IPS DF 6.9 (cell line): ENCODE data around the gene APCDD1L.

ENCODE experiments used
- DNase-seq: peaks from one replicate; pipeline ENCODE4 v3.0.0-alpha.2; 2013; ENCODE audit warnings: low read depth, low spot score
- H3K27ac ChIP-seq: one replicate; pipeline ENCODE4 v1.5.1; 2013; ENCODE audit warnings: low read length, control low read depth
- H3K27me3 ChIP-seq: 2 replicates; pipeline ENCODE4 v1.6.1; 2013; ENCODE audit warnings: mild to moderate bottlenecking, low read length; ENCODE audit not compliant: control insufficient read depth, insufficient read depth
- H3K36me3 ChIP-seq: 2 replicates; pipeline ENCODE4 v1.6.1; 2013; ENCODE audit warnings: low read length; ENCODE audit not compliant: control insufficient read depth, insufficient read depth
- H3K4me1 ChIP-seq: 2 replicates; pipeline ENCODE4 v1.6.1; 2013; ENCODE audit warnings: low read length; ENCODE audit not compliant: control insufficient read depth, insufficient read depth
- H3K4me3 ChIP-seq: 2 replicates; pipeline ENCODE4 v1.5.1; 2013; ENCODE audit warnings: mild to moderate bottlenecking, low read length
- H3K9me3 ChIP-seq: 2 replicates; pipeline ENCODE4 v1.6.1; 2013; ENCODE audit warnings: low read length, inconsistent platforms; ENCODE audit not compliant: control insufficient read depth, insufficient read depth
- WGBS: extraction: QIAGEN DNeasy Blood & Tissue Kit; methylation state at CpG from one replicate; pipeline ENCODE4 v1.1.7; 2013; ENCODE audit warnings: mixed read lengths, missing lambda C conversion rate; ENCODE audit not compliant: insufficient read length, insufficient coverage; 5-methylcytosine and 5-hydroxymethylcytosine counted together

The APCDD1L gene

DNA sequence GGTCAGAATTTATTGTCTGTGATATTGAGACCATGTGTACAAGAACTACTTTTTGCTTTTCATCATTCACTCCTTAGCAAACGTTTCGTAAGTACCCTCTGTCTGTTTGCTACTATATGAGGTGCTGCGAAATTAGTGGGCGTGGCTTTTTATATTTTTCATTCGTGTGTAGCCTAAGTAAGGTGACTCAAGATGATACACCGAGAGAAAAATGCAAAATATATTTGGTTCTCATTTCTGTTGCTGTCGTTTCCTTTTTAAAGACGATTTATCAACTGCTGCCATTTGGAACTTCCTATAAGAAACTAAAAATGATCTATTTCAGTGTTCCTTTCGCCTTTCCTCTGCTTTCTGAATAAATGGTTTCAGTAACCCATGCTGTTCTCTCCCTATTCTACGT lies 64.9 kb downstream of the APCDD1L start:
- no CpG with 5 or more reads among the region's 10 CpGs for WGBS
- H3K27me3 ChIP-seq, result no peaks in the 10 kb centered on the region
- H3K27ac ChIP-seq, result no peak overlapping the region
- no peak for DNase-seq
- H3K36me3 ChIP-seq, result no peaks in the 10 kb centered on the region
- H3K4me3 ChIP-seq, result no peak overlapping the region
- 0 out of 2 replicates have a peak, but pooled peaks cover 2% of the 10 kb centered on the region for H3K4me1 ChIP-seq
- H3K9me3 ChIP-seq, result no peaks in the 10 kb centered on the region

DNA sequence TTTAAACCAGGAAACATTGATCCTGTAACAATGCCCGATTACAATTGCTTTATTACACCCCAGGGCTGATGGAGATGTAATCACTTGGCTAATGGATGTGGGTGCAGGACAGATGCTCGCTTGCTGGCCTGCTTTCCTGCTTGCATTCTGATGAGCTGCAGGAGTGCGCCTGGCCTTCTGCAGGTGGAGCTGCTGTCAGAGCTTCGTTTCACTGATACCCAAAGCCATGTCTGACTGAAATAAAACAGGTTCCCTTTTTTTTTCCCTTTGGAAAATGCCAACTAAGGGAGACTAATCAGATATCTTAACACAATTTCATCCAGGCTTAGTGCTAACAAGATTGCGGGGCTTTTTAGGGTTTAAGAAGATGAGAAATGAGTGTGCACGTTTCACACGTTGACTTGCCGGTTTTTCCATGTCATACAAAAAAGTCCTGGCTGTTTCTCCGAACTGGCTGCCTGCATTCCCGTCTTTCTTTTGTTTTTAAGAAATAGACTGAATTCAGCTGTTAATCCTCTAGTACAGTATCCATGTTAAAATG lies 65.4 kb downstream of the APCDD1L start:
- WGBS, result no CpG with 5 or more reads among the region's 10 CpGs
- no peaks in the 10 kb centered on the region for H3K9me3 ChIP-seq

DNA sequence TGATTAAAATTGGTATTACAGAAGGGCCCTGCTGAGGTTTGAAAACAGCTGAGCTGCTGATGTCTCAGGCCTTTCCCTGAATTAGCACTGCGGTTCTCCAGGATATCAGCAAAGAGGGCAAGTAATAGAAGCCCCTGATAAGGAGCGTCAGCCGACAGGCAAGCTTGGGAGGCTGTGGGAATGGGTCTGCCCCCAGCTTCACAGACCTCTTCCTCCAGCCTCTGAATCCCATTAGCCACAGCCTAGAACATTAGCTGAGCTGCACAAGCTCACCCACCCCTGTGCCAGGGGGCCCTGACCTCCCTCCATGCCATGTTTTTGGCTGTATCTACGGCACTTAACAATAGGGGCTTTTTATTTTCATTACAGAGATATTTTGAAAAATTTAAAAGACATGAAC lies 66.2 kb downstream of the APCDD1L start:
- Histone ChIP-seq H3K9me3 (no peaks in the 10 kb centered on the region), H3K4me3 (no peak overlapping the region), H3K27me3 (no peaks in the 10 kb centered on the region), H3K36me3 (0 out of 2 replicates have a peak, but pooled peaks cover 3% of the 10 kb centered on the region), H3K4me1 (0 out of 2 replicates have a peak, but pooled peaks cover 2% of the 10 kb centered on the region), H3K27ac (no peak overlapping the region)
- no peak for DNase-seq
- no CpG with 5 or more reads among the region's 4 CpGs for WGBS

More for the DNA sequence above, 65.4 kb downstream of the APCDD1L start:
- Histone ChIP-seq H3K36me3 (no peaks in the 10 kb centered on the region), H3K27ac (no peak overlapping the region), H3K27me3 (no peaks in the 10 kb centered on the region), H3K4me1 (0 out of 2 replicates have a peak, but pooled peaks cover 2% of the 10 kb centered on the region), H3K4me3 (no peak overlapping the region)
- DNase-seq, result no peak

DNA sequence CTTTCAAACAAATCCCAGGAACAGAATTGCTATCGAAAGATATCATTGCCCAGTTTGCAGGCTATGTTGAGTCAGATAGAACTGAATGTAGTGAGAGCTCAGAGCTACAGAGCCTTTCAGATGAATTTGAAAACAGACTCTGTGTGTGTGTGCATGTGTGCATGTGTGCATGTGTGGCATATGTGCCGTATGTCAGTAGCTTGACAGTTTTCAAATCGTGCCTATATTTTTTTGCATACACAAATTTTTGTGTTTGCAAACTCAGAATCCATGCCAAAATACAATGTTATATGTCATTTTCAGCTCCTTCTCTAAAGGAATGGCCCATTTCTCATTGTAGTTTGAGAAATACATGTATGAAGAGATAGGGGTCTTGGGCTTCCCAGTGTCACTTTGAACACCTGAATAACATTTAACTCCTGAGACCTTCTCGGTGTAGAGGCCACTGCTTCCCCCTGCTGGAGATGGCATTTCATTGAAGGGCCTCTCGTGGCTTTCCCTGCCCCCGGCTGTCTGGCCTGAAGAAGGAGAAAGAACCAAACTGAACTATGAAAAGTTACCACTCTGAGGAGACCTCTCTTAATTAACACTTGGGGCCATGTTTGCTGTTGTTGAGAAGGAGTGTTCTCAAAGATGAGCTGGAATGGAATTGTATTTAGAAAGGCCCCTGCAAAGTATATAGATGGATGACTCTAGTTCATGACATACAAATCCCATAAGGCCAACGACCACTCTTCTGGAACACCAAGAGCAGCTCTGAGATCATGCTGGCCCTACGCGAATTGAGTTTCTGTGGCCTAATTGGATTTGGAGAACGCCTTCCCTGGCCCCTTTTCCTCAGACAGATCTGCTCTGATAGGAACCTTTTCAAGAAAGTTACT lies 67.4 kb downstream of the APCDD1L start:
- H3K9me3 ChIP-seq, result no peaks in the 10 kb centered on the region
- H3K36me3 ChIP-seq, result 0 out of 2 replicates have a peak, but pooled peaks cover 3% of the 10 kb centered on the region
- DNase-seq, result peak; percentile 37
- no peak overlapping the region for H3K4me3 ChIP-seq
- H3K27ac ChIP-seq, result no peak overlapping the region
- H3K4me1 ChIP-seq, result no peaks in the 10 kb centered on the region
- no CpG with 5 or more reads among the region's 10 CpGs for WGBS
- H3K27me3 ChIP-seq, result no peaks in the 10 kb centered on the region

DNA sequence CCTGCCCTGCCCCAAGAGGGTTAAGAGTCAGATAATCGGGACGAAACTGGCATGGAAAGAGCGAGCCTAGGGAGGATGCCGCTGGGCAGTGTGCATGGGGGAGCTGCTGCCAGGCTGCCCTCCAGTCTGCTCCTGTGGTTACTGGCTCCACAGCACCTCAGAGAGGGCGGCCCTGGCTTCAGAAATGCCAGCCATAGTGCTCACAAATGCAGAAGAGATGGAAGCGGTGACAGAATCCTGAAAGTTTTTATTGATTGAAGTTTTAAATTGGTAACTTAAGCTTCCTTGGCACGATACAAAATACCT lies 68.3 kb downstream of the APCDD1L start:
- H3K4me1 ChIP-seq, result peaks cover 2% of the 10 kb centered on the region; the same call in 1 of the 2 replicates
- no peak overlapping the region for H3K27ac ChIP-seq
- DNase-seq, result no peak
- H3K36me3 ChIP-seq, result 0 out of 2 replicates have a peak, but pooled peaks cover 3% of the 10 kb centered on the region
- H3K27me3 ChIP-seq, result no peaks in the 10 kb centered on the region
- WGBS, result no CpG with 5 or more reads among the region's 7 CpGs
- no peaks in the 10 kb centered on the region for H3K9me3 ChIP-seq
- H3K4me3 ChIP-seq, result no peak overlapping the region

DNA sequence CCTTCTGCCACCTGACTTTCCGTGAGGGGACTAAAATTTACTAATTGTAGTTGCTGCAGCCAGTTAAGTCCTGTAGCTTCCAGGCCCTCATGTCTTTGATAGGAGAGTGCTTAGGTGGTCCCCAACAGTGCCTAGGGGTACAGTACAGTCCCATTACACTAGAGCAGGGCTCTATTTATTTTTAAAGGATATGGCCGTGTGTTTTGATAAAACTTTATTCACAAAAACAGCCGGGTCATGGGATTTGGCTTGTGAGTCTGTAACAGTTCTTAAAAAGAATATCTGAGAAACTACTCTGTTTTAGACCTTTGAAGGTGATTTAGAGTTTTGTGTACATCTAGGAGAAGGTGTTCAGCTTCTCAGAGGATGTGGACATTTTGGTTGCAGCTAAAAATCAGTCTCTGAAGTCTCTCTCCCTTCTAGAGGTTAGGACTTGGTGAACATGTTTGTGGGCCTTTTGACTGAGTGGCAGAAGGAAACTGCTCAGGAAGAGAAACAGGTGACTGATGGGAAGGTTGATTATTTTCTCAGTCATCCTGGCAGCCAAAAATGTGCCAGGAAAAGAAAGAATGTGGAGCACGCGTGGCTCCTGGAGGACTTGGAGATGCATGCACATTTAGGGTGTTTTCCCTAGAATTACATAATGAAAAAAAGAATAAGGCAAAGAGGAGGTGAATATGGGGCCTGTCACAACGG lies 68.8 kb downstream of the APCDD1L start:
- H3K36me3 ChIP-seq, result 0 out of 2 replicates have a peak, but pooled peaks cover 3% of the 10 kb centered on the region
- no peaks in the 10 kb centered on the region for H3K9me3 ChIP-seq
- WGBS, result no CpG with 5 or more reads among the region's 6 CpGs
- no peaks in the 10 kb centered on the region for H3K27me3 ChIP-seq
- no peak overlapping the region for H3K27ac ChIP-seq
- no peak for DNase-seq
- peaks cover 5% of the 10 kb centered on the region; the same call in 1 of the 2 replicates for H3K4me1 ChIP-seq
- H3K4me3 ChIP-seq, result no peak overlapping the region

DNA sequence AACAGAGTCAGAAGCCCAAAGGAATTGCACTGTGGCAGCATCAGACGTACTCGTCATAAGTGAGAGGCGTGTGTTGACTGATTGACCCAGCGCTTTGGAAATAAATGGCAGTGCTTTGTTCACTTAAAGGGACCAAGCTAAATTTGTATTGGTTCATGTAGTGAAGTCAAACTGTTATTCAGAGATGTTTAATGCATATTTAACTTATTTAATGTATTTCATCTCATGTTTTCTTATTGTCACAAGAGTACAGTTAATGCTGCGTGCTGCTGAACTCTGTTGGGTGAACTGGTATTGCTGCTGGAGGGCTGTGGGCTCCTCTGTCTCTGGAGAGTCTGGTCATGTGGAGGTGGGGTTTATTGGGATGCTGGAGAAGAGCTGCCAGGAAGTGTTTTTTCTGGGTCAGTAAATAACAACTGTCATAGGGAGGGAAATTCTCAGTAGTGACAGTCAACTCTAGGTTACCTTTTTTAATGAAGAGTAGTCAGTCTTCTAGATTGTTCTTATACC lies 70.4 kb downstream of the APCDD1L start:
- no peaks in the 10 kb centered on the region for H3K27me3 ChIP-seq
- H3K4me3 ChIP-seq, result no peak overlapping the region
- no peaks in the 10 kb centered on the region for H3K9me3 ChIP-seq
- H3K36me3 ChIP-seq, result 0 out of 2 replicates have a peak, but pooled peaks cover 3% of the 10 kb centered on the region
- no CpG with 5 or more reads among the region's 5 CpGs for WGBS
- peaks cover 6% of the 10 kb centered on the region for H3K4me1 ChIP-seq
- no peak overlapping the region for H3K27ac ChIP-seq
- DNase-seq, result no peak

DNA sequence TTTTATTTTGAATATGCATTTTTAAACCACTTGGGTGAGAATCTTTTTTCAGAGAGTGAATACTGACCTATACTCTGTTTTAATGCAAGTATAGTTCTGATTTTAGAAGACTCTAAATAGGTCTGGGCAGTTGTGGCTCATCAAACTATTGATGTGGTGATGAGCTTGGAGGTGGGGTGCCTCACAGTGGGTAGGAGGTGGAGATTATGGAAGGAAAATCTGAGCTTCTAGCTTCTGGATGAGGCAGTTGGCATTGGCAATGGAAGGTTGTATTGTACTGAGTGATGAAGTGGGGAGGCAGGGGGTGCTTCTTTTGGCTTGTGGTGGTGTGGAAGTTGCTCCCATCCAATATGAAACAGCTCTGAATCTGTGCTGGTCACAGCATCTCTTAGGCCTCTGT lies 73.5 kb downstream of the APCDD1L start:
- no peak overlapping the region for H3K27ac ChIP-seq
- 0 out of 2 replicates have a peak, but pooled peaks cover 3% of the 10 kb centered on the region for H3K36me3 ChIP-seq
- H3K27me3 ChIP-seq, result no peaks in the 10 kb centered on the region
- H3K9me3 ChIP-seq, result no peaks in the 10 kb centered on the region
- no peak overlapping the region for H3K4me3 ChIP-seq
- H3K4me1 ChIP-seq, result peaks cover 8% of the 10 kb centered on the region
- no peak for DNase-seq

DNA sequence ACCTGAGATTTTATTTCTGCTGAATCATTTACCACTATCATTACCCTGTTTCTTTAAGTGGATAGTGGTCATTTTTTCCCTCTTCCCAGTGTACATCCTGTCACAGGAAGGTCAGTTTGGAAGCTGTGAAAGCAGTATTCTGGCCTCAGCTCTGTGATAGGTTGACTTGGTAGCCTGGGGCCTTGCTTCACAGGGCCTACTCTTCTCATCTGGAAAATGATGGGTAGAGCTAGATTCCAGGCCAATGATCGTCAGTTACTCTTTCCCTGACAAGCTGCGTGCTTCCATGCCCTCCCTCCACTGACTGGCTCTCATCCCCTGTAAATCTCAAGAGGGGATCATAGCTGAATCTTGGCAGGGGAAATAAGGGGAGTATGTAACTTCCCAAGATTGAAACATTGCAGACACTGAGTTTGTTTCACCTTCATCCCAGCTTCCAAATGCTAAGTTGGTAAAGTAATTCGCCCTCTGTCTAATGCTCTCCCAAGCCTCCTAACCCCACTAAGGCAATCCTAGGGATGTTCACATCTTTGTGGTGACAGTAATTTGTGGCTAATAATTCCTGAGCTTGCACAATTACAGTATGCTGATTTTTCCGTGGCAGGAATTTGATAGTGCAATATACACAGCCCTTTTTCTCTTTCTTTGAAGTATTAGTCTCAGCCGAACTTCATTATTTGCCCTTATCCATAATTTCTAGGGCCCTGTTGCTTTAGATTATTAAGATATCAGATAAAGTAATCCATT lies 75.0 kb downstream of the APCDD1L start:
- H3K36me3 ChIP-seq, result 0 out of 2 replicates have a peak, but pooled peaks cover 3% of the 10 kb centered on the region
- no CpG with 5 or more reads among the region's 5 CpGs for WGBS
- peaks cover 10% of the 10 kb centered on the region for H3K4me1 ChIP-seq
- H3K27me3 ChIP-seq, result no peaks in the 10 kb centered on the region
- no peak overlapping the region for H3K4me3 ChIP-seq
- H3K9me3 ChIP-seq, result no peaks in the 10 kb centered on the region
- H3K27ac ChIP-seq, result no peak overlapping the region
- no peak for DNase-seq
